Erythroblast (primary cell): ENCODE results near the gene STK39.

Source experiments
- DNase-seq, 2 experiments: peaks; one replicate each; lab custom pipeline; 2025; lab: John Stamatoyannopoulos, UW
- GATA1 ChIP-seq: IDR thresholded peaks from 2 replicates; pipeline ENCODE4 v1.6.1; 2011; ENCODE audit warnings: low read depth, mild to moderate bottlenecking, control low read depth, low read length, moderate library complexity
- POLR2A ChIP-seq: IDR thresholded peaks from 2 replicates; pipeline ENCODE4 v1.6.1; 2011; ENCODE audit warnings: mild to moderate bottlenecking, low read length

Gene STK39

DNA sequence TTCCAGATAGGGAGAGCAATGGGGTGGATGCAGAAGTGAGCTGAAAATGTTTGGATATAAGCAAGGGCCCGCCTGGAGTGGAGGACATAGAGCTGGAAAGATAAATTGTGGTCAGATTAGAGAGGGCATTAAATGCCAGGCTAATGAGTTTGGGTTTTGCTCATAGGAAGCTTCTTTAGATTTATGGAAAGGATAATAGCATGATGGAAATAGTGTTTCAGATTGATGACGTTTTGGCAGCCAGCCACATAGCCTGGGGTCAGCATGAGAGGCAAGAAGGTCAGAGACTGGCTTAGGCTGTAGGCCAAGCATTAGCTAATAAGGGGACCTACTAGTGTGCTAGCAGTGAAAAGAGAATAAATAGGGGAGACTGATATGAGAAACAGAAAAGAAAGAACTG, 321.6 kb downstream of the STK39 start:
- no peak for DNase-seq
- TF ChIP-seq GATA1 = no peak
- no peak for TF ChIP-seq POLR2A

DNA sequence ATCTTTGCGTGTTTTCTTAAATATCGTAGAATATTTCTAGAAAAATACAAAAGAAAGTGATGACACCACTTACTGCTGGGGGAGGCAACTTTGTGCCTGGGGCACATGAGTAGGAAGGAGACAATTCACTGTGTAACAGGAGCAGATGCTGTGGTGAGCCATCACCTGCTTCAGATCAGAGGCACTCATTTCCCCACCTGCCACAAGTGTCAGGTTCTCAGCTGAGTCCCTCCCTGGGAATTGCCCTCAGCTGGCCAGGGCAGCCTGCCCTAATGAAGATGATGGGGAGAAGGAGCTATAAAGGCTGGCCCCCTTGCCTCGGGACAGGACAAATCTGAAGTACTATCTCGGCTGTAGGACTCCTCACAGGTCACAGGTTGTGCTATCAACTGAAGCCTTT, 322.8 kb downstream of the STK39 start:
- no peak for DNase-seq
- no peak for TF ChIP-seq POLR2A
- TF ChIP-seq GATA1 = no peak

DNA sequence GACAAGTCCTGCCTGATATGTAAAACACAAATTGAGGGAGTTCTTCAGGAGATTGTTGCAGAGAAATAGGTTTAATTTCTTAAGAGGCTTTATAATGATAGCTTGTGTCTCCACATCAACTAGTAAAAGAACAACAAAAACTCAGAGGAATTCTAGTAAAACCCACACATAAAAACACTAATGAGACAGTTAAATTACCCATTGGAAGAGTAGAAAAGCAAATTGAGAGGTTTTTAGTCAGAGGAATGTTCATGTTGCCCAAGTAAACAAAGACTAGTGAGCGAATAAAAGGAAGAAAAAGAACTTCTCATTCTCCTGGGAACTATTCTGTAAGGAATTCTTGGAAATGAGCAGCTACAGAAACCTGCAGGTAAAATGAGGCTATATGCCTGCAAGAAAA, 330.6 kb downstream of the STK39 start:
- DNase-seq = no peak
- TF ChIP-seq POLR2A (no peak), GATA1 (no peak)

DNA sequence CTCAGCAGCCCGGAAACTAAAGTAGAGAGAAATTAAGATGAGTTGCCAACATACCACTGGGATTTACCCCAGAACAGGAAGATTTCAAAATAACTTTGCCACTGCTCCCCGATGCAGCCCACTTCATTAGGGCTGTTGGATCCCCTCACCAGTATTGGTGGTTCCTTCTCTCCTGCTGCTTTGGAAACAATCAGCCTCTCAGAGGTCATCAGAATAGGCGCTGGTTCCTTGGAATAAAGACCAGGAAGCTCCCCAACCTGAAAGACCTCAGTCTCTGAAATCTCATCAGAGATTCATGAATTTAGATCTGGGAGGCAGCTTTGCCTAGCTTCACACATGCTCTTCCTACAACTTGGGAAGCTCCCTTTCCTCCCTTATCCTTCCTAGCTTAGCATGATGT, 332.4 kb downstream of the STK39 start:
- TF ChIP-seq POLR2A (no peak), GATA1 (no peak)
- DNase-seq = no peak

DNA sequence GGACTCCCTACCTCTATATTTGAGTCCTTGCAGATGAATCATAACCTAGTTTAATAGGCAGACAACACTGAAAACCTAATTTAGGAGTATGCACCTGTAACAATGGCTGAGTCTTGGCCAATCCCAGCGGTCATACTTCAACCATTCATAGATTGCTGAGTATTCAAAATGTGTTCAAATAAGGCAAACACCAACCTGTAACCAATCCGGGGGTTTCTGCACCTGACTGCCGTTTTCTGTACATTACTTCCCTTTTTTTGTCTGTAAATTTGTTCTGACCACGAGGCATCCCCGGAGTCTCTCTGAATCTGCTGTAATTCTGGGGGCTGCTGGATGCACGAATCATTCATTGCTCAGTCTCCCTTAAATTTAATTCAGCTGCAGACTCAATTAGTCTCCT, 338.6 kb downstream of the STK39 start:
- no peak for DNase-seq
- TF ChIP-seq GATA1 (no peak), POLR2A (no peak)

DNA sequence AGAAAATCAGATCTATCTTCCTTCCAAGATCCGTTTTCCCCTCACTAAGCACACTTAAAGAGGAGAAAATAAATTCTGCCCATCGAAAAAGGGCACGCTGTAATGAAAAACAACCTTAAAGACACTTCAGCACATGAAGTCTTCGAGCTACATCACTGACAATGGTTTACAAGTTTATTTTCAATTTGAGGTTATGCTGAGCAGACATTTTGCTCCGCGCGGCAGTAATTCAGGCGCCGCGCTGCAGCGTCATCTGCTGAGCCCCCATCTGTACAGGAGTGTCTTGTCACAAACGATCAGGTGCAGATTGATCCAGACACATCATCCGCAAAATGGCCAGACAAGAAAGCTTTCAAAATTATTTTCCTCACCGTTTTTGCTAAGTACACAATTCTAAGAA, 341.7 kb downstream of the STK39 start:
- no peak for TF ChIP-seq GATA1
- no peak for TF ChIP-seq POLR2A
- DNase-seq = no peak
